Endothelial cell of umbilical vein (primary cell): ENCODE data around the gene KIR3DL3. TPM values are rescaled to one million over a fixed set of nuclear protein-coding genes. Genes with fewer than 3 reads are reported as not detected.

Experiments used
- BruUV-seq: library from RNA; stranded (reverse); fragments of 400-500 nt; replicated peaks from 2 replicates; lab custom pipeline; 2021; lab: Mats Ljungman, UMichigan
- CTCF ChIA-PET: fragments of 300-600, 350-600 bp; sonication (Branson Sonifier 250); formaldehyde crosslinking; loops from one replicate; lab custom pipeline; 2021; ENCODE audit warnings: antibody characterized with exemption, inconsistent platforms; lab: Charles Lee
- POLR2A ChIA-PET: fragments of 300-600, 350-600 bp; sonication (Branson Sonifier 250); formaldehyde crosslinking; loops from one replicate; lab custom pipeline; 2021; ENCODE audit warnings: antibody characterized with exemption, inconsistent platforms; lab: Charles Lee
- DNase-seq: peaks from one replicate; pipeline ENCODE4 v3.0.0-alpha.2; 2011; ENCODE audit warnings: low read depth, low spot score
- FAIRE-seq: peaks from 2 replicates; lab custom pipeline; 2011; peaks lifted over from hg19 to GRCh38; lab: Jason Lieb, UNC
- H2AFZ ChIP-seq: 2 replicates; pipeline ENCODE4 v1.6.0; 2012; ENCODE audit warnings: low read depth, low read length, control low read depth, inconsistent platforms
- H3K27ac ChIP-seq: 2 replicates; pipeline ENCODE4 v1.5.1; 2011; ENCODE audit warnings: low read depth, mild to moderate bottlenecking, control low read depth, low read length, moderate library complexity; ENCODE audit not compliant: insufficient read depth
- H3K27me3 ChIP-seq, 2 experiments: 2 replicates each; pipeline versions ENCODE4 v1.6.0 to v1.6.1; 2011; ENCODE audit warnings: low read length in 2 of 2, mixed read lengths in 1 of 2; ENCODE audit not compliant: control insufficient read depth in 2 of 2, insufficient read depth in 2 of 2
- H3K36me3 ChIP-seq, 2 experiments: 2 replicates in 1 of 2; 3 replicates in 1 of 2; pipeline ENCODE4 v1.5.1; 2011; ENCODE audit warnings: low read length in 2 of 2, mild to moderate bottlenecking in 1 of 2, moderate library complexity in 1 of 2; ENCODE audit not compliant: control insufficient read depth in 2 of 2, insufficient read depth in 2 of 2; ENCODE audit errors: extremely low read depth in 1 of 2
- H3K4me1 ChIP-seq: 3 replicates; pipeline ENCODE4 v1.5.1; 2011; ENCODE audit warnings: mild to moderate bottlenecking, low read length; ENCODE audit not compliant: control insufficient read depth, insufficient read depth; ENCODE audit errors: extremely low read depth
- H3K4me2 ChIP-seq: 2 replicates; pipeline ENCODE4 v1.6.1; 2011; ENCODE audit warnings: low read length, control low read depth, mixed read lengths; ENCODE audit not compliant: insufficient read depth
- H3K4me3 ChIP-seq, 3 experiments: fragments of 200-600 bp in 1 of 3; sonication (generic), shearing (Covaris generic) in 1 of 3; replicated peaks in 1 of 3; 2 replicates each; pipeline ENCODE4 v1.5.1; 2011 to 2016; ENCODE audit warnings: control low read depth in 3 of 3, low read length in 3 of 3, mild to moderate bottlenecking in 2 of 3, inconsistent platforms in 1 of 3, low read depth in 1 of 3, moderate library complexity in 1 of 3; ENCODE audit not compliant: insufficient read depth in 1 of 3
- H3K79me2 ChIP-seq: 2 replicates; pipeline ENCODE4 v1.6.0; 2012; ENCODE audit warnings: low read length, inconsistent platforms; ENCODE audit not compliant: control insufficient read depth, insufficient read depth
- H3K9ac ChIP-seq: replicated peaks from 2 replicates; pipeline ENCODE3; 2011; ENCODE audit warnings: low read length, control low read depth; ENCODE audit not compliant: insufficient read depth; ENCODE audit errors: extremely low read depth
- H3K9me1 ChIP-seq: replicated peaks from 3 replicates; pipeline ENCODE4 v1.6.0; 2011; ENCODE audit warnings: mild to moderate bottlenecking, low read length; ENCODE audit not compliant: control insufficient read depth, insufficient read depth; ENCODE audit errors: extremely low read depth
- H3K9me3 ChIP-seq: replicated peaks from 2 replicates; pipeline ENCODE4 v1.5.1; 2012; ENCODE audit warnings: low read length, inconsistent platforms; ENCODE audit not compliant: control insufficient read depth, insufficient read depth
- H4K20me1 ChIP-seq: replicated peaks from 2 replicates; pipeline ENCODE3; 2011; ENCODE audit warnings: mild to moderate bottlenecking, low read length; ENCODE audit not compliant: control insufficient read depth, insufficient read depth; ENCODE audit errors: extremely low read depth
- CTCF ChIP-seq, 2 donors: IDR thresholded peaks; 1 replicate in 1 of 2; 2 replicates in 1 of 2; pipeline ENCODE4 v1.5.1; 2011; ENCODE audit warnings: low read length in 2 of 2, mild to moderate bottlenecking in 2 of 2, moderate library complexity in 2 of 2, control low read depth in 1 of 2, inconsistent platforms in 1 of 2, low read depth in 1 of 2; ENCODE audit not compliant: insufficient read depth in 1 of 2; ENCODE audit errors: extremely low read depth in 1 of 2
- FOS ChIP-seq: IDR thresholded peaks from 2 replicates; pipeline ENCODE4 v1.6.1; 2011; ENCODE audit warnings: mild to moderate bottlenecking, low read length, moderate library complexity, borderline replicate concordance; ENCODE audit not compliant: insufficient read depth
- GATA2 ChIP-seq: IDR thresholded peaks from 2 replicates; pipeline ENCODE4 v1.7.0; 2011; ENCODE audit warnings: low read depth, mild to moderate bottlenecking, moderate library complexity, mixed read lengths, low read length; ENCODE audit not compliant: insufficient read length, insufficient read depth
- JUN ChIP-seq: IDR thresholded peaks from 2 replicates; pipeline ENCODE4 v1.6.1; 2011; ENCODE audit warnings: borderline replicate concordance, low read depth; ENCODE audit not compliant: insufficient read length, insufficient read depth
- MAX ChIP-seq: IDR thresholded peaks from 2 replicates; pipeline ENCODE4 v1.6.1; 2011; ENCODE audit not compliant: insufficient read depth, insufficient read length
- MYC ChIP-seq: IDR thresholded peaks from one replicate; pipeline ENCODE4 v1.6.1; 2011; ENCODE audit warnings: mild to moderate bottlenecking, low read depth, low read length
- dilution Hi-C: fragments of 300-500 bp; cut with MboI; formaldehyde crosslinking; loops from one replicate; pipeline ENCODE4 v1.15.0; 2019; ENCODE audit warnings: low sequenced_read_pairs; ENCODE audit not compliant: extremely low pct_ligation_motif_present
- intact Hi-C: fragments of 100-400 bp; cut with micrococcal nuclease; formaldehyde crosslinking; loops from one replicate; pipeline ENCODE4 v1.10.0; 2022
- polyA plus RNA-seq, 4 experiments: library from polyadenylated mRNA; depleted of rRNA in 3 of 4; stranded (reverse) in 3 of 4; unstranded in 1 of 4; fragments of >200 nt; gene quantifications; 2 replicates each; pipeline versions ENCODE4 v1.2.1 to v1.2.3, GENCODE V29; 2011 to 2012; ENCODE audit warnings: missing spikeins in 1 of 4
- total RNA-seq: library from RNA; stranded (reverse); gene quantifications from 2 replicates; pipeline ENCODE4 v1.2.3, GENCODE V29; 2021

KIR3DL3 gene
- total and polyA plus RNA-seq, 2 donors (not counting 3 experiments of a cell fraction or from before 2014, with no cell fraction given), result not detected

- Histone ChIP-seq H3K4me2 (no peak overlapping the region), H3K27me3 (no peaks in the 10 kb centered on the region), H3K9me1 (no peaks in the 10 kb centered on the region), H3K9ac (no peak overlapping the region), H3K9me3 (peaks cover 7% of the 10 kb centered on the region), H3K36me3 (no peaks in the 10 kb centered on the region), H2AFZ (no peak overlapping the region), H3K27ac (no peak overlapping the region), H3K4me3 (no peak overlapping the region), H4K20me1 (no peaks in the 10 kb centered on the region), H3K4me1 (no peaks in the 10 kb centered on the region), H3K79me2 (no peaks in the 10 kb centered on the region)
- TF ChIP-seq JUN (no peak), GATA2 (no peak), FOS (no peak), CTCF (IDR thresholded peaks at IDR 0.05; ENCODE audit: extremely low read depth in 1 of 2, insufficient read depth in 1 of 2, low read depth in 1 of 2, low read length in 2 of 2) (no peak), MAX (no peak), MYC (no peak)
- ChIA-PET POLR2A (no interaction called here), CTCF (no interaction called here)
- dilution Hi-C loops, result no loop called here
- no TSS peak for BruUV-seq
- intact Hi-C loops, result no loop called here
- DNase-seq (no peak), FAIRE-seq (no peak)
Measured at GRCh38 chr19:54728167-54728566, 3.9 kb downstream of the KIR3DL3 start.
